ENCODE results near the gene TSPYL4.

GRCh38 chr6:116234689-116235088 is 19.2 kb downstream of the TSPYL4 start:
- TF ChIP-seq CTCF (conservative IDR thresholded peaks at IDR 0.05) (no peak), ZFX (IDR thresholded peaks at IDR 0.05) (no peak)
